Fibroblast of villous mesenchyme (primary cell): ENCODE data around the gene MAP3K13. TPM values are rescaled to one million over a fixed set of nuclear protein-coding genes. Genes with fewer than 3 reads are reported as not detected.

ENCODE experiments used
- DNase-seq: peaks from one replicate; pipeline ENCODE4 v3.0.0-alpha.2; 2010; ENCODE audit warnings: low read depth
- H3K4me3 ChIP-seq: 2 replicates; pipeline ENCODE4 v1.5.1; 2011; ENCODE audit warnings: low read depth, mild to moderate bottlenecking, low read length
- CTCF ChIP-seq: IDR thresholded peaks from 2 replicates; pipeline ENCODE4 v1.5.1; 2012; ENCODE audit warnings: low read depth, mild to moderate bottlenecking, low read length; ENCODE audit not compliant: insufficient read depth
- total RNA-seq: library from RNA; depleted of rRNA; stranded (reverse); fragments of >200 nt; gene quantifications from 2 replicates; pipeline ENCODE4 v1.2.3, GENCODE V29; 2012

MAP3K13 gene
- total RNA-seq, 1 donor, result 22.9 TPM

DNA sequence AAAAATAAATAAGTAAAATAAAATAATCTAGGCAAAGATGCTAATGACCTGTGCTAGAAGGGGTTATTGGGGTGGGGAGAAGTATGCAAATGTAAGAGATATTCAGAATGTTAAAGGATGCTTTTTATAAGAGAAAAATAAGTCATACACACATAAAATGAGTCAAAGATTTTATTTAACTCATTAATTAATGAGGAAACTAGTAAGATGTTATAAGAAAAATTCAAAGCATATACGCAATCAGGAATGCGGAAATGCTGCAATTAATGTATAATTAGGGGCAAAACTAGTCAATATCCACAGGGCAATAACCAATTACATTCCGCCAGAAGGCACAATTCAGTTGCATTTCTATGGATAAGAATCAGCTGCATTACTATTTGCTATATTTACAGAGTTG is 30.1 kb downstream of the MAP3K13 start:
- H3K4me3 ChIP-seq, result no peak overlapping the region
- TF ChIP-seq CTCF, result no peak
- no peak for DNase-seq

DNA sequence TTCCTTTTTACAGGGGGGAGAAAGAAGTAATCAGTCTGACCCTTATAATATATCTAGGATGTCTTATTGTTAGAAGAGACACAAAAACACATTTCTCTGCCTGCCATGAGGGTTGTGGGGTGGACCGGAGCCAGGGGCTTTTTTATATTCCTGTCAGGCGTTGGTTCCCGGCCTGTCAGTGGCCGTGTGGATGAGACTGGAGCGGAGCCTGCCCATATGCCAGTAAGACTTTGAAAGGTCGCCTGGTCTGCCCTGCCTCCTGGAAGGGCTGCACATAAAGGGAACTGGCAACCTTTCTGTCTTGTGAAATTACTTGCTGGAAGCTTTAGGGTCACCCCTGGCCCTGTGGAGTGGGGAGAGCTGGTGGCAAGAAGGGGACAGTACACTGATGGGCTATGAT is 34.7 kb downstream of the MAP3K13 start:
- no peak overlapping the region for H3K4me3 ChIP-seq
- TF ChIP-seq CTCF, result no peak
- DNase-seq, result no peak

- no peak for TF ChIP-seq CTCF
- DNase-seq, result no peak
- no peak overlapping the region for H3K4me3 ChIP-seq
Measured at GRCh38 chr3:185399737-185400667, 37.1 kb downstream of the MAP3K13 start.

DNA sequence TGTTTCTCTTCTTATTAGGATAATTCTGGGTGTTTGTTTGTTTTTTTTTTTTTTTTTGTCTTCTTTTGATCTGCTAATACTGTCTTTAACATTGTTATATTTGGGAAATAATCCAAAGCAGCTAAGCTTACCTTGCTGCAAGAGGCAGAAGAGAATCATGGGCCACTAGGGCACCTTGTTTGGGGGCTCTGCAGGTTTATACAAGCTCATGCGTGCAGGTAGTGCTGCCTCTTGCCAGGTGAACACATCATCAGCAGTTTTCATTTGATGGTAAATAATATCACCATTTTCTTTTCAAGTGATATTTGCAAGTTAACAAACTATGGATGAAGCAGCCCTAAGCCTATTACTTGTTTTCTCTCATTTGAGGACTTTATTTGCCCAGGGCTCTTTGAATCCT is 37.9 kb downstream of the MAP3K13 start:
- TF ChIP-seq CTCF, result no peak
- H3K4me3 ChIP-seq, result no peak overlapping the region

GRCh38 chr3:185401319-185401955 is 38.5 kb downstream of the MAP3K13 start:
- H3K4me3 ChIP-seq, result no peak overlapping the region
- DNase-seq, result no peak
- TF ChIP-seq CTCF, result no peak

More for the DNA sequence above, 37.9 kb downstream of the MAP3K13 start:
- no peak for DNase-seq

DNA sequence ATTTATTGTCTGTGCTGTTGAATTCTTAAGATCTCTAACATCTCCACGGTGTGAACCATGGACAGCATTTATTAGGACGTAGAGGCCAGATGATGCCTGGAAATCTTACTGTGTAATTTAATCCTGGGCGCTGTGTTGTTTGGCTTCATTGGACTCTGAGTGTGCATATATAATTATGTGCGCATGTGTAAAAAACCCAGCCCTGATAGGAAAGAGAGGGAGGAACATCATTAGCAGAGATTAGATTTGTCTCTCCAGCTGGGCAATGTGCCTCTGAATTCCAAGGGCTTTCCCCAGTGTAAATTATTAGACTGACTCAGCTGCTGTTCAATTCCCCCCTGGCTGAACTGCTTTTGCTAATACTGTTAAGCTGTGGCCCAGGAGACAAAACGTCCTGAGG is 39.6 kb downstream of the MAP3K13 start:
- no peak overlapping the region for H3K4me3 ChIP-seq
- no peak for TF ChIP-seq CTCF
- peak; percentile 47 for DNase-seq
